GM21576 (cell line): ENCODE results near the gene CNNM4.

Experiments
- ATAC-seq: cut with Tn5 transposase; IDR thresholded peaks from one replicate; pipeline ENCODE4 v1.9.1; 2021; ENCODE audit warnings: mild to moderate bottlenecking, moderate library complexity; ENCODE audit not compliant: unreplicated experiment

The CNNM4 gene

GRCh38 chr2:96760036-96760985 lies at the start of gene CNNM4:
Gene CNNM4 (plus strand): TSS chr2:96760902. CDS start chr2:96761000, 98 bp downstream.
- peak; percentile 73 for ATAC-seq

GRCh38 chr2:96710985-96711384 lies 49.7 kb upstream of the CNNM4 start:
- ATAC-seq, result no peak

GRCh38 chr2:96715658-96716057 lies 45.0 kb upstream of the CNNM4 start:
- ATAC-seq, result no peak

- ATAC-seq, result no peak
These were observed 44.3 kb upstream of the CNNM4 start for GRCh38 chr2:96716388-96716787.

- no peak for ATAC-seq
These were observed 34.6 kb upstream of the CNNM4 start for GRCh38 chr2:96726131-96726530.

- ATAC-seq, result no peak
These were observed 33.3 kb upstream of the CNNM4 start for GRCh38 chr2:96727431-96727830.

- no peak for ATAC-seq
These were observed 31.0 kb upstream of the CNNM4 start for GRCh38 chr2:96729748-96730147.

- no peak for ATAC-seq
These were observed 30.5 kb upstream of the CNNM4 start for GRCh38 chr2:96730212-96730611.

GRCh38 chr2:96733931-96734330 lies 26.8 kb upstream of the CNNM4 start:
- no peak for ATAC-seq

GRCh38 chr2:96734880-96735583 lies 25.7 kb upstream of the CNNM4 start:
- no peak for ATAC-seq

- no peak for ATAC-seq
These were observed 23.5 kb upstream of the CNNM4 start for GRCh38 chr2:96737251-96737650.

GRCh38 chr2:96737831-96738230 lies 22.9 kb upstream of the CNNM4 start:
- ATAC-seq, result no peak

GRCh38 chr2:96739076-96739632 lies 21.5 kb upstream of the CNNM4 start:
- ATAC-seq, result no peak

GRCh38 chr2:96739633-96740428 lies 20.9 kb upstream of the CNNM4 start, which contains the start of gene LMAN2L:
Gene LMAN2L (minus strand): TSS chr2:96740064. CDS start chr2:96740040, 24 bp downstream.
- ATAC-seq, result peak; percentile 99

- ATAC-seq, result no peak
These were observed 13.6 kb upstream of the CNNM4 start for GRCh38 chr2:96747061-96747617.

GRCh38 chr2:96751800-96752199 lies 8.9 kb upstream of the CNNM4 start:
- ATAC-seq, result no peak

GRCh38 chr2:96753661-96754282 lies 6.9 kb upstream of the CNNM4 start:
- ATAC-seq, result no peak

GRCh38 chr2:96754317-96754716 lies 6.4 kb upstream of the CNNM4 start:
- no peak for ATAC-seq

GRCh38 chr2:96756788-96757476 lies 3.8 kb upstream of the CNNM4 start:
- ATAC-seq, result no peak
